Activated CD8-positive, alpha-beta memory T cell treated with anti-CD3 and anti-CD28 coated beads for 4 hours (primary cell): Measurements from ENCODE around the gene TRIM63.

Experiments used
- DNase-seq, 2 donors: peaks; one replicate each; pipeline ENCODE4 v3.0.0-alpha.2; 2020; ENCODE audit warnings: low read depth in 2 of 2

Gene TRIM63

DNA sequence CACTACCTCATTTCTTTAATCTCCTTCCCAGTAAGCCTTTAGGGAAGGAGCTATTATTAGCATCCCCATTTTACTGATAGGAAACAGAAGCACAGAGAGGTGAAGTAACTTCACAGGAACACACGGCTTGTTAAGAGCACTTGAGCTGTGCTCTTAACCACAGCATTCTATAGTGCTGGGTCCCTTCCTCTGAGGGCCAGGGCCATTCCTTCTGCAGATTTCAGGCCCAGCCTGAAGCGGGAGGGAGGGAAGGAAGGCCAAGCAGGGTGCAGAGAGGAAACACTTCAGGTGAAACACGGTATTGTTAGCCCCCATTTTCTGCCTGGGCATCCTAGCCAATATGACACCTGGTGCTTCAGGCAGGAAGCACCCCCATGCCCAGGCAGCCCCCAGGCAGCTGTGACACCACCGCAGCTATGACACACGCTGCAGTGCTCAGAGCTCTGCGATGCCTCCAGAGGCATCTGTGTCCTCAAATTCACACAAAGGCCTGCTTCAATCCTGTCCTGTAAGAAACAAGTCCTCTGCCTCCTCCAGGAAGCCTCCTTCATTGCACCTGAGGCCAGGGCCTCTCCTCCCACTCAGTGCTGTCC is 50.4 kb downstream of the TRIM63 start:
- DNase-seq, result no peak

DNA sequence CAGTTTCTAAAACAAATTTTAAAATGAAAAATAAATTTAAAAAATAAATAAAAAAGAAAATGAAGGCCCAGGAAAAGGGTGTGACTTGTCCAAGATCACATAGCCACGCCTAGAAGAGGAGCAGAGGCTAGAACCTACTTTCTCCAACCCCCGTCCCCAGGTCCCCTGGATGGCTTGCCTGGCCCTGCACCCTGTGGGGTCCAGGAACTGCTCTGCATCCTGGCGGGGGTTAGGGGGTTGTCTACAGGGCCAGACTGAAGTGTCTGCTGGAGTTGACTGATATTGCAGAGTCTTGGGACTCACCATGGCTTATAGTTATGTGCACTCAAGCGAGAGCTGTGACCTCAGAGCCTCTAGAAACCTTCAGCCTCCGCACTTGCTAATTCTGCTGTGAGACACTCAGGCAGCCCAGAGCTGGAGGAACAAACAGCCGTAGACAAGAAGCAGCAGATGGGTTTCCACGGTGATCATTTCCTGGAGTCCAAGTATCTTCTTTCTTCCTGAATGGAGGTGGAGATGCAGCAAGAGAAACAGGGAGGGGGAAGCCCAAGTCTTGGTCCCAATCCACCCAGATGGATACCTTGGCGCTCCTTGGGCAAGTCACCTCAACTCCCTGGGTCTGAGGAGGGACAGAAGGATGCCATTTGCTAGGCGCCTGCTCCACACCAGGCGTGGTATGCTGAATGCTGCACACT is 51.0 kb downstream of the TRIM63 start:
- DNase-seq, result no peak

DNA sequence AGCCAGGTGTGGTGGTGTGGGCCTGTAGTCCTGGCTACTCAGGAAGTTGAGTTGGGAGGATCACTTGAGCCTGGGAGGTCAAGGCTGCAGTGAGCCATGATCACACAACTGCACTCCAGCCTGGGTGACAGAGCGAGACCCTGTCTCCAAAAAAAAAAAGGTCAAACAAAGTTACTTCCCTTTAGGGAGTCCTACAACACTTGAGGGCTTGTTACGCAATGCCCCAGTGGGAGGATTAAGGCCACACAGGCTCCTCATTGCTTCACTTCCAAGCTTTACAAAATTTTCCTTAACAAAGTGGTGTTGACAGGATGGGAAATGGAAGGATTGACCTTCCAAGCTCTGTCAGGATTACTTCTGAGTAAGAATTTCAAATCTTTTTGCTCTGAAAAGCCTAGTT is 52.1 kb downstream of the TRIM63 start:
- DNase-seq, result no peak

DNA sequence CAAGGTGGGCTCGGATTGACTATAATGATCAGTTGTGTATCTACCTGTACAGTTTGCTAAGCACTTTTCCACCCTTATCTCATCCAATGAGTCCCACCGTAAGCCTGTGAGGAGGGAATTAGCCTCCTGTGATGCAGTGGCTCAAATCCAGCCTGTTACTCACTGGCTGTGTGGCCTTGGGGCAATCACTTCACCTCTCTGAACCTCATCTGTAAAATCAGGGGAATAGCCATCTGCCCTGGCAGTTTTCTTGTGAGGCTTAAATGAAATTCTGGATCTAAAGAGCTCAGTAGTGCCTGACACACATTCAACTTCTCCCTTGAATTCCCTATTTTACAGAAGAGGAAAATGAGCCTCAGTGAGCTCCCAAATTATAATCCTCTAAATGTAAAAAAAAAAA is 53.3 kb downstream of the TRIM63 start:
- no peak for DNase-seq

DNA sequence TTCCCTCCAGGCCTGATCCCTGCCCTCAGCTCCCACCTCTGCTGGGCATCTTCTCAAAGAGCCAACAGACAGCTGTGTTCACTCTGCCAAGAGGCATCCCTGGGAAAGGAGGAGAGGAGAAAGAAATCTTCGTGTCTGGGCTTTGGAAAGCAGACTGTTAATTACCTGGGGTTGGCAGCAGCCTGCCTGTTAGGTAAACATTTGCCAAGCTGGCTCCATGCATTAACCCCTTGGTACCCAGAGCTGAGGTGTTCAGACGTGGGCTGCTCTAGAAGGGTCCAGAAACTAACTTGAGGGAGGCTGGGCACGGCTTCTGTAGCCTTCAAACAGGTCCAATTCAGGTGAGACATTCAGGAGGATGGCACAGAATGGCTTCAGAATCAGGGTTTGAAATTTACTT is 54.6 kb downstream of the TRIM63 start:
- DNase-seq, result no peak

DNA sequence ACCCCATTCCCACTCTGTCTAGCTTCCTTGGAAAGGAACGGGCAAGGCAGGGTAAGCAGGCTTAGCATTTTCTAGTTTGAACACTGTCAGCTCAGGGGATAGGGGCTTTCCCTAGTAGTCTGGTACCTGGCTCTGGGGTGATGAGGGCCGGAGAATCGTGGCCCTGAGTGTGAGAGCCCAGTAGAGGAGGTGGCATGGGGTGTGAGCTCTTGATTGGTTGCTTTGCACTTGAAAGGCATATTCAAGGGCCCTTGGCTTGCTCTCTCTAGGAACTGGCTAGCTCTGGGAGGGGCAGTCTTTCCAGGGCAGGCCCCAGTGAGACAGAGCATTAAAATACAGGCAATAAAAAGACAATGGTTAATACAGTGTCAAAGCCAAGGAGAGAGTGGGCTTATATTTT is 56.6 kb downstream of the TRIM63 start:
- DNase-seq, result no peak

DNA sequence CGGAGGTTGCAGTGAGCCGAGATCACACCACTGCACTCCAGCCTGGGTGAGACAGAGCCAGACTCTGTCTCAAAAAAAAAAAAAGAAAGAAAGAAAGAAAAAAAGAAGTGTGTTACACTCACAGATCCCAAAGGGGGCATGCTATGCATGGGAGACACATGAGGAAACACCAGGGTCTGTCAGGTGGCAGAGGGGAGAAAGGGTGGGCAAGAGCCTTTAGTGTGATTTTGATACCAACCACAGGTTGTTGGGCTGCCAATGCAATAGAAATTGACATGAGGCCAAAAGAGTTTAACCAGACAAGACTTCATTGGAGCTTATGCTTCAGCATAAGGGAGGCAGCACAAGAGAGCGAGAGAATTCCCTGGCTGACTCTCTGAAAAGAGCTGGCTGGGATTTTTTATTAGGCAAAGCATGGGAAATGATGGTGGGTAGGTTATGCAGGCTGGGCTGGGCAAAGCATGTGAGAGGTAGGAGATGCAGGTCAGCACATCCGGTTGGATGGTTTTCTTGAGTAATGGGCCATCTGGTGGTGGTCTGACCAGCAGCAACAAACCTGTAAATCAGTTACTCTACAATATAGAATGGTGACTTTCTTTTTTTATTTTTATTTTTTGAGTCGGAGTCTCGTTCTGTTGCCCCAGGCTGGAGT is 57.5 kb downstream of the TRIM63 start:
- no peak for DNase-seq

DNA sequence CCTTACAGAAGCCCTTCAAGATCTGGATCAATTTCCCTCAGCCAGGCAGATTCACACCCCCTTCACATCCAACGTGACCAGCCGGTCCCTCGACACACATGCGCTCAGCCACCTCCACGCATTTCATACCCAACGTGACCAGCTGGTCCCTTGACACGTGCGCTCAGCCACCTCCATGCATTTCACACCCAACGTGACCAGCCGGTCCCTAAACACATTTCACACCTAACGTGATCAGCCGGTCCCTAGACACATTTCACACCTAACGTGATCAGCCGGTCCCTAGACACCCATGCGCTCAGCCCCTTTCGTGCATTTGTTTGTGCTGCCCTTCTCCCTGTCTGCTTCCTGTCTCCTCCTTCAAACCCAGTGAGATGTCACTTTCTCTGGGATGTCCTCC is 60.7 kb downstream of the TRIM63 start:
- DNase-seq, result no peak

DNA sequence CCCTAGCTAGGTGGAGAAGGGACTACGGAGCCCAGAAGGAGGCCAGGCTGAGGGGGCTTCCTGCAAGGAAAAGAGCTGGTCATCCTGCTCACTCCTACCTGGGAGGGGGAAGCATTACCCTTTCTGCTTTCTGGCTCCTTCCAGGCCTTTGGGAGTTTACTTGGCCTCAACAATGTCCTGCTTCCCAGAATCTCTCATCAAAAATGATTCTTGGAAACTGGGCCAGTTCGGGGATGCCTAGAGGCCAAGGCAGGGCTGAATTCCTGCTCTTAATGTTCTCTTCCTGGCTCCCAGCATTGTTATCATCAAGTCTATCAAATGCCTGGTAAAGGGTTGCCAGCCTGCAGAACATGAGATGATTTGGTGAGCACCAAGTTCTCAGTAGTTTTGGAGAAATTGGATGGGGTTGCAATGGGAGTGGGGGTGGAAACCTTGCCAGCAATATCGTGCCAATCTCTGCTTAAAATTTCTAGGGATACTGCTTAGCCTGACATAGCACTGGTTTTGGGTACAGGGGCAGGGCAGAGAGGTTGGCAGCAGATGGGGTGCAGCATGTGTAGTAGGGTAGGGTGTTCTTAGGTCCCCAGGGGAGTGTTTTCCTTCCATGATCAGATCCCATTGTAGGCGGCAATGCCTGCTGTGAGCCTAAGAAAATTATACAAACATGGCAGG is 61.9 kb downstream of the TRIM63 start:
- no peak for DNase-seq

DNA sequence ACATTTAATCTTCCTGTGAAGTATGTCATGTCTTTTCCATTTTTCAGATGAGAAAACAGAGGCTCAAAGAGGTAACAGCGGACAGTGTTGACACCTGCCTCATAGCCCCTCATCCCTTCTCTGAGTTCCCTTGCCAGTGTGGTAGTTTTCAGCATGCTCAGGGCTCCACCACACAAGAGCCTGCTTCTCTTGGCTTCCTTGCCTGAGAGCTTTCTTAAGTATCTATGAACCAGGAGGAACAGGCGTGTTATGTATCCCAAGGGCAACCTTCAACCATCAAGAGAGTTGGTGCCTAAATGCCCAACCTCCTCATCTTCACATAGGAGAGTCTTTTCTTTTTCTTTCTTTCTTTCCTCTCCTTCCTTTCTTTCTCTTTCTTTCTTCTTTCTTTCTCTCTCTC is 63.7 kb downstream of the TRIM63 start:
- no peak for DNase-seq

DNA sequence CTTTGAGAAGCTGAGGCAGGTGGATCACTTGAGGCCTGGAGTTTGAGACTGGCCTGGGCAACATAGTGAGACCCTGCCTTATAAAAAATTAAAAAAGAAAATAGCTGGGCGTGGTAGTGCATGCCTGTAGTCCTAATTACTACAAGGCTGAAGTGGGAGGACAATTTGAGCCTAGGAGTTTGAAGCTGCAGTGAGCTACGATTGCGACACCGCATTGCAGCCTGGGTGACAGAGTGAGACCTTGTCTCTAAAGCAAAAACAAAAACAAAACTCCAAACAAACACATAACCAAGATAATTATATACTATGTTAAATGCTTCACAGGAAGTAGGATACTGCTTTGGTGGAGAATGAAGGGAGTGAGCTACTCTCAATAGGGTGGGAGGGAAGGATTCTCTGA is 64.2 kb downstream of the TRIM63 start:
- no peak for DNase-seq
